Measurements from ENCODE around the gene PFN1.
"Not testable (repeated sequence)": the region's sequence is repeated elsewhere in the genome, so short reads cannot be mapped to it uniquely, and the experiment has no call there.

The PFN1 gene

DNA sequence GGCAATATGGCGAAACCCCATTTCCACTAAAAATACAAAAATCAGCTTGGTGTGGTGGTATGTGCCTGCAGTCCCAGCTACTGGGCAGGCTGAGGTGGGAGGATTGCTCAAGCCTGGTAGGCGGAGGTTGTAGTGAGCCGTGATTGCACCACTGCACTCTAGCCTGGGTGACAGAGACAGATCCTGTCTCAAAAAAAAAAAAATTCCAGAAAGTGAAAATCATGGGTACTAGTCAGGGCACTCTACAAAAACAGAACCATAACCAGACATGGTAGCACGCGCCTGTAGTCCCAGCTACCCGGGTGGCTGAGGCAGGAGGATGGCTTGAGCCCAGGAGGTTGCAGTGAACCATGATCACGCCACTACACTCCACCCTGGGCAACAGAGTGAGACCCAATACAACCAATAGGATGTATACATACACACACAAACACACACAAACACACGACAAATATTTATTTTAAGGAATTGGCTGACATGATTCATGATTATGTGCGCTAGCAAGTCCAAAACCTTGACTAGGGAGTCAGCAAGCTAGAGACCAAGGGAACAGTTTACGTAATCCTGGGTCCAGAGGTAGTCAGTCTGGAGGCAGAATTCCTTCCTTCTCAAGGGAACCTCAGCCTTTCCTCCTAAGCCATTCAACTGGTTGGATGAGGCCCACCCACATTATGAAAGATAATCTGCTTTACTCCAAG, 27.8 kb downstream of the PFN1 start:
- DNase-seq, result no peak

DNA sequence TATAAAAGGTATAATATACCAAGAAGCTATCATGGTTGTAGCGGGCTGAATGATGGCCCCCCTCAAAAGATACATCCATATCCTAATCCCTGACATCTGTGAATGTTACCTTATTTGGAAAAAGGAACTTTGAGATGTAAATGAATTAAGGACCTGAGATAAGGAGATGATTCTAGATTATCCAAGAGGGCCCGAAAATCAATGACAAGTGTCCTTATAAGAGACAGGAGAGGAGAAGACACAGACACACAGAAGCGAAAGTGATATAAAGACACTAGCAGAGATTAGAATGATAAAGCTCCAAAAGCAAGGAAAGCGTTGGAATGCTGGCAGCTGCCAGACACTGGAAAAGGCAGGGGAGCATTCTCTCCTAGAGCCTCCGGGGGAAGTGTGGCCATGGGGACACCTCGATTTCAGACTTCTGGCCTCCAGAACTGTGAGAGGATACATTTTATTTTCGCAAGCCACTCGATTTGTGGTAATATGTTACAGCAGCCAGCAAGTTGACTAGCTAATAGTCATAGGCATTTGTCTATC, 28.8 kb downstream of the PFN1 start:
- no peak for DNase-seq

DNA sequence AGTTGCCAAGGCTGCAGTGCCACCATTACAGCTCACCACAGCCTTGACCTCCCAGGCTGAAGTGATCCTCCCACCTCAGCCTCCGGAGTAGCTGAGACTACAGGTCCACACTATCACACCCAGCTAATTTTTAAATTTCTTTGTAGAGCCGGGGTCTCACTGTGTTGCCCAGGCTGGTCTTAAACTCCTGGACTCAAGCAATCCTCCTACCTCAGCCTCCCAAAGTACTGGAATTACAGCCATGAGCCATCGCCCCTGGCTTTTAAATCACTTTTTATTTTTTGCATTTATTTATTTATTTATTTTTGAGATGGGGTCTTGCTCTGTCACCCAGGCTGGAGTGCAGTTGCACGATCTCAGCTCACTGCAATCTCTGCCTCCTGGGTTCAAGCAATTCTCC, 33.8 kb downstream of the PFN1 start:
- not testable (repeated sequence) for DNase-seq

DNA sequence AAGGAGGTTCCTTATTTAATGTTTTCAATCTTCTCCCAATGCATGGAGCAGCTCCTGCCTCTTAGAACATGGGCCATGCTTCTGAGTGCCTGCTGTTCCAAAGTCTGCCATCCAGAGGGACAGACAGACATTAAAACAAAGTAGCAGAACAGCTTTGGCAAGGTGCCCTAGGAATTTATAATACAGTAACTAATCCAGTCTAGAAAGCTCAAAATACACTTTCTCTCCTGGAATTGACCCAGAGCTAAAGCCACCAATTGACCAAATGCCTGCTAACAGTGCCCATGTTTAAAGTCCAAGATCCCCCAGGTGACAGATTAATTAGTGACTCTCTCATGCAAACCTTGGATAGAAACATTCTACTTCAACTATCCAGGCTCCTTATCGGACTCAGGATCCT, 34.3 kb downstream of the PFN1 start:
- DNase-seq, result no peak

DNA sequence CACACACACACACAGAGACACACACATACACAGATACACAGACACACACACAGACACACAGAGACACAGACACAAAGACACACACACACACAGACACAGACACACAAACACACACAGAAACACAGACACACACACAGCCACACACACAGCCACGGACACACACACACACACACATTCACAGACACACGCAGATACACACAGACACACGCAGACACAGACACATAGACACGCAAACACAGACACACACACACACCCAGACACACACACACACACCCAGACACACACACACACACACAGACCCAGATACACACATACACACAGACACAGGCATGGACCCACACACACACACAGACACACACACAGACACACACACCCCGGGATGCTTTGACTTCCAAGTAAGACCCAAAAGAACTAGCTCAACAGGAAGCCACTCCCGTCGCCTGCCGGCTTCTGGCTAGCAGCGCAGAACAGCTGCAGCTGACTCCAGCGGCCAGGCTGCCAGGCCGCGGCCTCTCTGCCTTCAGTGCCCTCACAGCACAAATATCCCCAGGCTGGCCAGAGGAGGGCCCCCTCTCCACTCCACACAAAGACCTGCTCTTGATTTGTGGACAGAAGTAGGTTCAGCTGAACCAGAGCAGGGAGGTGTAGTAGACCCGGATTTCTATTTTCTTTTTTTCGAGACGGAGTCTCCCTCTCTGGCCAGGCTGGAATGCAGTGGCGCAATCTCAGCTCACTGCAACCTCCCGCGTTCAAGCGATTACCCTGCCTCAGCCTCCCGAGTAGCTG, 39.4 kb downstream of the PFN1 start:
- DNase-seq, result peak; percentile 68

DNA sequence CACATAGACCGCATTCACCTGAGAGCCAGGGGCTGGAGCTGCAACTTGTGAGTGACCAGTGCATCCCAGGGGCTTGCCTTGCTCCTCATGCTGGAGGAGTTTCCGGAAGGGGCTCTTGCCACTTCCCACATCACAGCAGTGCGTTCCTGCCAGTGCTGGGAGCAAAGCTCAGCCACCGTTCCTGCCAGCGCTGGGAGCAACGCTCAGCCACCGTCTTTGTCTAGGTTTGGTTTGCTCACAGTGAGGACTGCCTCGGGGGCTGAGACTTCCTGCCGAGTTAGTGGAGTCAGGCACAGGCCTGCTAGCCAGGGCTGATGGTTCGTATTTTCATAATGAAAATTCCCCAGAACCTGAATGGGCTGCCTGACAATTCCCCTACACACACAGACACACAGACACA, 40.0 kb downstream of the PFN1 start:
- DNase-seq, result no peak

DNA sequence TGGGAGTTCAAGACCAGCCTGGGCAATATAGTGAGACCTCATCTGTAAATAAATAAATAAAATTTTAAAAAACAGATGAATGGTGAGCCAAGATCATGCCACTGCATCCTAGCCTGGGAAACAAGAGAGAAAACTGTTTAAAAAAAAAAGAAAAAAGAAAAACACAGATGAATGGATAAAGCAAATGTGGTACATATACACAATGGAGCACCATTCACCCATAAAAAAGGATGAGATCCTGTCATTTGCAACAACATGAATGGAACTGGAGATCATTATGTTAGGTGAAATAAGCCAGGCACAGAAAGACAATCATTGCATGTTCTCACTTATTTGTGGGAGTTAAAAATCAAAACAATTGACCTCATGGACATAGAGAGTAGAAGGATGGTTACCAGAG, 41.7 kb downstream of the PFN1 start:
- not testable (repeated sequence) for DNase-seq

DNA sequence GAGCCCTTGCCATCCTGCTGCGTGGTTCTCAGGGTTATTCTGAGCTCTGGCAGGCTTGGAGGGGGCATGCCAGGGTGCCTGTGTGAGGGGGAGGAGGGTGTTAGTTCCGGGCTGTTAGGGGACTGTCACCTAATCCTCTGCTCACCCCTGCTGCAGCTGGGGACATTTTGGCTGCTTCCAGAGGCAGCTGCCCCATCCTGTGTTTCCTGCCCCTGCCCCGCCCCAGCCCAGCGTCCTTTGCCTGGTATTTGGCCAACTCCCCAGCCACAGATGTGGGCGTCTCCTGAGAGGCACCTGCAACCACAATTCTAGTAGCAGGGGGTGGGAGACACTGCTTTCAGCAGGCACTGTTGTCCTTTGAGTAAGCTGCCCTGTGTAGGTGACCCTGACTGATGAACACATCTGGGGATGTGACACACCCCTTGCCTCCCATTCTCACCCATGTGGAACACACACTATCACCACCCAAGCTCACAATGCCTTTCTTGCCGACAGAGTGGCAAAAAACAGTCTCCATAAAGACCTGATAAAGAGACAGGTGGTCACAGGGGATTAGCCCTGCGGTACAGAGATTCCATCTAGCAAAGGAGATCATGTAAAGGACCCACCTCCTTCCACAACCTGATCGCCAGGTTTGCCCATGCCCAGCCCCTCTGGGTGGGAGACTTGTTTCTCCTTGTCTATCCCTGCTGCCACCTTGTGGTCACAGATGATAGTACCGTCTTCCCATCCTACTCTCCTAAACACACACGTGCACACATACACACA, 45.1 kb downstream of the PFN1 start, which contains the start of gene CHRNE:
TSS of gene CHRNE (minus strand) at position 48 of the 768 bp plus-strand sequence. CDS start at position 13, 35 bp downstream.
- DNase-seq, result peak; percentile 48

DNA sequence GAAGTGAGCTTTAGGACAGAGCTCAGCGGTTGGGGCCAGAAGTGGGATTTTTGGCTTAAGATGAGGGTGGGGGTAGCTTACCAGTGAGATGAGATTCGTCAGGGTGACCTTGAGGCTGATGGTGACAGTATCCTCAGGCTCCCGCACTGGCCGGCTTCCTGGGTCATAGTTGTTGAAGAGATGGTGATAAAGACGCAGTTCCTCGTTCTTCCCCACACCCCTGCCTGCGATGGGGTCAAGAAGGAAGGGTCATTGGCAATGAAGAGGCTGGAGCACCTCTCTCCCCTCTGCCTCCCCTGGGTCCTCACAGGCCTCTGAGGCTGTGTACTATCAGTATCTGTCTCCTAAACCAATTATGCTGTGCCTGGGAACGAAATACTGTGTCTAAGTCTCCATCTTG, 45.8 kb downstream of the PFN1 start:
- no peak for DNase-seq

DNA sequence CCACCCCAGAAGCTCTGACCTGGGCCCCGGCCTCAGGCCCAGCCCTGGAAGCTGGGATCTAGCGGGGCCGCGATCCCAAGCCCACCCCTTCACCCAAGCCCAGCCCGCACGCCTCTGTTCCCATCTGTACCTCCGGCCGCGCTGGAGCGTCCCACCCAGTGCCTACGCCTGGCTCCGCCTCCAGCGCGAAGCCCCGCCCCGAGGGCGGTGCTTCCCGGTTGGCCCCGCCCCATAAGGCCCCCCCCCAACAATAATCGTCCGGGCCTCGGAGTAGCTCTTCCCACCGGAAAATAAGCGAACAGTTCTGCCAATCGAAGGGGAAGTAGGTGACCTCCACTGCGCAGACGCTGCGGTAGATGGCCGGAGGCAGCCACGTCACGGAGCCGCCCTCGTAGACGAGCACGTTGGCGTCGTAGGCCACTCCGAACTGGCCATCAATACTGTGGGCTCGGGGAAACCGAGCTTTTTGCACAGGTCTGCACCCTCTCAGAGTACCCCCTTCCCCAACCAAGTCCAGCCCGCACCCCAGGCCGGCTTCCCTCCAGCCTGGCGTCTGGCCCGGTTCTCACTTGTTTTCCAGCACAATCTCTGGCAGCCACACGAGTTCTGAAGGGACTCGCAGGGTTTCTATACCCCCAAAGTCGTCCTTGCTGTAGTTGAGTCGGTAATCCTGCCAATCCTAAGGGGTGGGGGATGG, 46.5 kb downstream of the PFN1 start:
- no peak for DNase-seq

DNA sequence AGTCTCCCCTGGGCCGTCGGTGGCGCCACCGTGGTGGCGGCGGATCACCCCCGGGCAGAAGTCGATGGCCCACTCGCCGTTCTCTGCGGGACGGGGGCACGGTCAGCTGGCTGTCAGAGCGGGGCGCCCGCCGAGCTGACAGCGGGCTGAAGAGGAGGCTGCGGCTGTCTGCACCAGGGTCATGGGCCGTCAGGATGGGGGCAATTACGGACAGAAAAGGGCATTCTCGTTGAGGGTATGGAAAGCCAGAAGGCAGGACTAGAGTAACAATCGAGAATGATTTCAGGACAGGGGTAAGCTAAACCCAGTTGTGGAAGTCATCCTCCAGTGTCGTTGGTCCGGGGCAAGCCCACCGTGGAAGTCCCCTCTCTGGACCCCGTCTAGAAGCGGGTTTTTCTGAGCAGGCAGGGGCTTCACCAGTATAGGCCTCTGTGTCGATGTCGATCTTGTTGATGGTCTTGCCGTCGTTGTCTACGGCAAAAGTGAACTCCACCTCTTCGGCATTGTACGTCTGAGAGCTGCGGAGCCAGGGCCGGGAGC, 47.2 kb downstream of the PFN1 start:
- no peak for DNase-seq

DNA sequence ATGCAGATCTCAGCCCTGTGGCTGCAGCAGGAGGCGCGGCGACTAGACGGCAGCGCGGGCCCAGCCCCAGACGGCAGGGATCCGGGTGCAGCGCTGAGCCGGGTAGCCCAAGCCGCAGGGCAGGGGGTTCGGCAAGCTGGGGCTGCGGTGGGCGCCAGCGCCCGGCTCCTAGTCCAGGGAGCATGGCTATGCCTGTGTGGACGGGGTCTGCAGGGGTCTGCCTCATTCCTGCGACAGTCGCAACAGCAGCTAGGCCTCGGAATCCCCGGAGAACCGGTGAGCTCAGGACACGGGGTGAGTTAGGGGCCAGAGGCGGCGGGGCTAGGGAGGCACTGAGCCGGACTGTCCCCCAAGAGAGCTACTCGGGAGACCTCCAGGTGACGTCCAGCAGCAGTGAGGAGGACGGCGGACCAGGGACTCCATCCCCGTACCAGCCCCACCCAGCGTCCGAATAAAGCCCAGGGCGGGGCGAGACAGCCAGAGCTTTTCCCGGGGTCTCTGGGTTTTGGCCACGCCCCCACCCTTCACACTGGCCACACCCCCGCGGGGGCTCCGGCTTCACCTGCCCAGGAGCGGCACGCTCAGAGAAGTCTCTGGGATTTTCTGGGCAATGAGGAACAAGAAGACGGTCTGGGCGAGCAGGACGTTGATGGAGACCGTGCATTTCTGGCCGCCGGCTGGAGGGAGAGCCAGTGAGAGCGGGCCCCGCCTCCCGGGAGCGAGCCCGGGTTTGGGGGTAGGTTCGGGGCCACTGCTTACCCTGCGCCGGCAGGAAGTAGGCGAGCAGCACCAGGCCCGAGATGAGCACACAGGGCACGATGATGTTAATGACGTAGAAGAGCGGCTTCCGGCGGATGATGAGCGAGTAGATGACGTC, 47.9 kb downstream of the PFN1 start:
- no peak for DNase-seq

DNA sequence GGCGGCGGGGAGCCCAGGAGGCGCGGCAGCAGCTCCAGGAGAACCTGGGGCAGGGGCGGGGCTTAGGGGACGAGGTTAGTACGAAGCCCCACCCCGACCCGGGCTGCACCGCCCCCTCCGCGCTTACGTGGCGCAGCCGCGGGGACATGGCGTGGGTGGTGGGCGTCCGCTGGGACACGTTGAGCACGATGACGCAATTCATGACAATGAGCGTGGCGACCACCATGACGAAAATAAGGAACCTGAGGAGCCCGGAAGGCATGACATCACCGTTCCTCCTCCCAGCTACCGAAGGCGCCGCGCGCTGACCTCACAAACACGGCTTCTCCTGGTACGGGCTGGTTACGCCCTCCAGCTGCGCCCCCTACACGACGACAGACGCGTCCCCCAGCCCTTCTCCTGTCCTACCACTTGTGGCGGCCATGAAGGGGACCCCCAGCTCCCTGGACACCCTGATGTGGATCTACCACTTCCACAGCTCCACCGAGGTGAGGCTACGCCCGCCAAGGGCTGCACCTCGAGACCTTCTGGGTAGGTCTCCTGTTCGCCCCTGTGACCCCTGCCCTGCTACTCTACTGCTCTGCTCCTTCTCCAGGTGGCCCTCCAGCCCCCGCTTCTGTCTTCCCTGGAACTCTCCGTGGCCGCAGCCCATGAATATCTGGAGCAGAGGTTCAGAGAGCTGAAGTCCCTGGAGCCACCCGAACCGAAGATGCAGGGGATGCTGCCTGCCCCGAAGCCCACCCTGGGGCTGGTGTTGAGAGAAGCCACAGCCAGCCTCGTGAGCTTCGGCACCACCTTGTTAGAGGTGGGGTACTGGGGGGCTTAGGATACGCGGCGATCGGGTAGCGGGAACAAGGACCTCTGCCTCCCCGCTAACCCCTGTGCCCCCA, 48.7 kb downstream of the PFN1 start, which contains the start of gene C17orf107:
TSS of gene C17orf107 (plus strand) at position 196 of the 890 bp plus-strand sequence. CDS start at position 423, 227 bp downstream.
- DNase-seq, result no peak

DNA sequence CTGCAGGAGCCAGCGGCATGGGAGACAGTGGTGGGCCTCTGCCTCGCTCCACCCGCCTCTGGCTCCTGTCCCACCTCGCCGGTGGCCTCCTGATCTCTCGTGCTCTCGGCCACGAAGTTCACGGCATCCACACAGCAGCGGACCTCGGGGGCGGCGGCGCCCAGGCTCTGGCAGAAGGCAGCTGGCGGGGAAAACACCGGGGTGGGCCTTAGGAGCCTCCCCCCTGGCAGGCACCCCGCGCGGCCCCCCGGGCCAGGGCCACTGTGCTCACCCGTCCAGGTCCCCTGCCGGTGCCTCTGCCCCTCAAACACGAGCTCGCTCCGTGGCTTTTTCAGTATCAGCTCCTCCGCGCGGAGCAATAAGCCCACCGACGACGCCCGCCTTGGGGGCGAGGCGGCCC, 49.4 kb downstream of the PFN1 start:
- no peak for DNase-seq

DNA sequence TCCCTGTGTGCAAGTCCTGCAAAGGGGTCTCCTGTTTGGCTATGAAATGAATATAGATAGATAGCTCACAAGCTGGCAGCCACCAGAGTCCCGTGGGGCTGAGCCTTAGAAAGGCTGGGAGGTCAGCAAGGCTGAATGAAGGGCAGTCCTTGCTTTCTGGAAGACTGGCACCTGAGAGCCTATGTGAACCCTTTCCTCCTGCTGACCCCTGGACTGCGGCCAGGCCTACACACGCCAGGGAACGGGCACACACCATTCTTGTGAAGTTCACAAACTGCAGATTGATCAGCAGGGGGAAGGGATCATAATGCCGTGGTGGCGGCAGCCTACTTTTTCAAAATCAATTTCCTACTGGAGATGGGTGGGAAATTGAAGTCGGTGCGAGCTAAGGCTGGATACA, 50.0 kb downstream of the PFN1 start:
- DNase-seq, result no peak

DNA sequence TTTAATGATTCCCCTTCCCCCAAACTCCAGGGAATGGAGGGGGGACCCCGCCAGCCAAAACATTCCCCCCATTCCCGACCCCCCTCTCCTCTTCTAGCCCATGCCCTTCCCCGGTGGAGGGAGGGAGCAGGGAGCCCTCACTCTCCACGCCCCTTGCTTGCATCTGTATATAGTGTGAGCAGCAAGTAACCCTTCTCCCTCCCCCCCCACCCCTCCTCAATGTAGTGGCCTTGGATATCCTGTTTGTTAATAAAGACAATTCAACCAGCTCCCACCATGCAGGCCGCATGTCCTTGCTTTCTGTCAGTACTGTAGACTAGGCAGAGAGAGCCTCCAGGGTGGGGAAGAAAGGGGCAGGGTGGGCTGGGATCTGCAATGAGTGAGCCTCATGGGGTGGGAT, 50.5 kb downstream of the PFN1 start:
- DNase-seq, result no peak

DNA sequence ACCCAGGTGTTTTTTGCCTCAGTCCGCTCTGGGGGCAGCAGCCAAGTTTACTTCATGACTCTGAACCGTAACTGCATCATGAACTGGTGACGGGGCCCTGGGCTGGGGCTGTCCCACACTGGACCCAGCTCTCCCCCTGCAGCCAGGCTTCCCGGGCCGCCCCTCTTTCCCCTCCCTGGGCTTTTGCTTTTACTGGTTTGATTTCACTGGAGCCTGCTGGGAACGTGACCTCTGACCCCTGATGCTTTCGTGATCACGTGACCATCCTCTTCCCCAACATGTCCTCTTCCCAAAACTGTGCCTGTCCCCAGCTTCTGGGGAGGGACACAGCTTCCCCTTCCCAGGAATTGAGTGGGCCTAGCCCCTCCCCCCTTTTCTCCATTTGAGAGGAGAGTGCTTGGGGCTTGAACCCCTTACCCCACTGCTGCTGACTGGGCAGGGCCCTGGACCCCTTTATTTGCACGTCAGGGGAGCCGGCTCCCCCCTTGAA, 51.1 kb downstream of the PFN1 start:
- no peak for DNase-seq

DNA sequence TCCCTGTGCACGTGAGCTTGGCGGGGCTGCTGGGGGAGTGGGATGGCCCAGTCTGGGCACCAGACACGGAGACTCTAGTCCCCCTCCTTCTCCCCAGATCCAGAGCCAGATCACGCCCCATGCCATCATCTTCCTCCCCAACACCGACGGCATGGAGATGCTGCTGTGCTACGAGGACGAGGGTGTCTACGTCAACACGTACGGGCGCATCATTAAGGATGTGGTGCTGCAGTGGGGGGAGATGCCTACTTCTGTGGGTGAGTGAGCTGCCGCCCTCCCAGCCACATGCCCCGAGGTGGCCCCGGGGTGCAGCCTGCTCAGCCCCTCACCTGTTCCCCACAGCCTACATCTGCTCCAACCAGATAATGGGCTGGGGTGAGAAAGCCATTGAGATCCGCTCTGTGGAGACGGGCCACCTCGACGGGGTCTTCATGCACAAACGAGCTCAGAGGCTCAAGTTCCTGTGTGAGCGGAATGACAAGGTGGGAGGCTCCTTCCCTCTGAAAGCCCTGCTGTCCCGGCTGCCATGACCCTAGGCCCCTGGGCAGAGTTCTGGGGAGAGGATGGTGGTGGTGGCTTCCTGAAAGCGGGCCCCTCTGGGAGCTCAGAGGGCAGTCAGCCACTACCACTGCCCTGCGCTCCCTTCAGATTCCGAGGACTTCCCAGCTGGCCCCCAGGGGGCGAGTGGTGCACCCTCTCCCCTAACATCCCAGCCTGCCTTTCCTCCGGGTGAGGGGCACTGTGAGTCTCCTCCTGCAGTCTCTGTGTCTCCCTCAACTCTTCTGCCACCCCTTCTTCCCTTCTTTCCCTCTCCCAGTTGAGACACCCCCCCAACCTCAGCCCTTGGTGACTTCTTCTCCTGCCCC, 51.8 kb downstream of the PFN1 start:
- no peak for DNase-seq
